IPS DF 4.7 (cell line): ENCODE results near the gene ATP11A.

ENCODE experiments used
- DNase-seq: peaks from one replicate; pipeline ENCODE4 v3.0.0-alpha.2; 2013; ENCODE audit warnings: low spot score; ENCODE audit errors: extremely low read depth

ATP11A gene

GRCh38 chr13:112924365-112924764 is 234.5 kb downstream of the ATP11A start:
- DNase-seq, result no peak

- no peak for DNase-seq
These were observed 236.2 kb downstream of the ATP11A start for GRCh38 chr13:112926003-112926402.

GRCh38 chr13:112926993-112927392 is 237.2 kb downstream of the ATP11A start:
- no peak for DNase-seq

- no peak for DNase-seq
These were observed 238.5 kb downstream of the ATP11A start for GRCh38 chr13:112928020-112928971.

GRCh38 chr13:112928972-112929782 is 239.3 kb downstream of the ATP11A start:
- no peak for DNase-seq

GRCh38 chr13:112929783-112930055 is 239.9 kb downstream of the ATP11A start:
- DNase-seq, result no peak

GRCh38 chr13:112930192-112930591 is 240.4 kb downstream of the ATP11A start:
- DNase-seq, result no peak

GRCh38 chr13:112931028-112931934 is 241.4 kb downstream of the ATP11A start:
- DNase-seq, result peak; percentile 58

- DNase-seq, result no peak
These were observed 243.1 kb downstream of the ATP11A start for GRCh38 chr13:112932971-112933370.

GRCh38 chr13:112933649-112934048 is 243.8 kb downstream of the ATP11A start:
- DNase-seq, result no peak

- DNase-seq, result no peak
These were observed 244.2 kb downstream of the ATP11A start for GRCh38 chr13:112934078-112934477.
